ENCODE results near the gene IGFBP3. TPM values are rescaled to one million over a fixed set of nuclear protein-coding genes. Genes with fewer than 3 reads are reported as not detected.

Gene IGFBP3
- total RNA-seq, 1 donor from 2014 or later: 763 TPM

- no peak overlapping the region for H3K4me3 ChIP-seq
- intact Hi-C loops (cut with DNase I): no loop called here
Measured at GRCh38 chr7:45869426-45869825, 51.6 kb downstream of the IGFBP3 start.

GRCh38 chr7:45867471-45867870, 53.6 kb downstream of the IGFBP3 start:
- no peak for DNase-seq (ENCODE audit: low spot score in 2 of 2)
- Histone ChIP-seq H3K27ac (no peak overlapping the region), H3K4me1 (no peaks in the 10 kb centered on the region), H3K9me3 (no peaks in the 10 kb centered on the region), H3K36me3 (no peaks in the 10 kb centered on the region), H3K4me3 (no peak overlapping the region), H3K27me3 (no peaks in the 10 kb centered on the region)
- intact Hi-C loops (cut with DNase I): no loop called here
- TF ChIP-seq CTCF (IDR thresholded peaks at IDR 0.05): no peak

More at GRCh38 chr7:45869426-45869825, 51.6 kb downstream of the IGFBP3 start:
- Histone ChIP-seq H3K36me3 (no peaks in the 10 kb centered on the region), H3K27me3 (no peaks in the 10 kb centered on the region), H3K4me1 (no peaks in the 10 kb centered on the region), H3K9me3 (no peaks in the 10 kb centered on the region), H3K27ac (no peak overlapping the region)
- no peak for DNase-seq (ENCODE audit: low spot score in 2 of 2)
- no peak for TF ChIP-seq CTCF (IDR thresholded peaks at IDR 0.05)

GRCh38 chr7:45865594-45866410, 55.3 kb downstream of the IGFBP3 start:
- Histone ChIP-seq H3K27ac (no peak overlapping the region), H3K4me1 (no peaks in the 10 kb centered on the region), H3K36me3 (no peaks in the 10 kb centered on the region), H3K27me3 (no peaks in the 10 kb centered on the region), H3K4me3 (no peak overlapping the region), H3K9me3 (no peaks in the 10 kb centered on the region)
- DNase-seq (ENCODE audit: low spot score in 2 of 2): no peak
- no peak for TF ChIP-seq CTCF (IDR thresholded peaks at IDR 0.05)
- intact Hi-C loops (cut with DNase I): no loop called here

GRCh38 chr7:45863715-45864114, 57.4 kb downstream of the IGFBP3 start:
- intact Hi-C loops (cut with DNase I): no loop called here
- no peak for DNase-seq (ENCODE audit: low spot score in 2 of 2)
- Histone ChIP-seq H3K9me3 (no peaks in the 10 kb centered on the region), H3K4me3 (no peak overlapping the region), H3K27me3 (no peaks in the 10 kb centered on the region), H3K4me1 (no peaks in the 10 kb centered on the region), H3K27ac (no peak overlapping the region), H3K36me3 (no peaks in the 10 kb centered on the region)
- no peak for TF ChIP-seq CTCF (IDR thresholded peaks at IDR 0.05)

Other genes with a start within 250 kb of the IGFBP3 start
- gene CCDC201, start 48.2 kb downstream of the IGFBP3 start, total RNA-seq: not detected
- gene IGFBP1, start 32.8 kb downstream of the IGFBP3 start, total RNA-seq: not detected